ENCODE results near the gene TUT7. TPM values are rescaled to one million over a fixed set of nuclear protein-coding genes. Genes with fewer than 3 reads are reported as not detected.

The TUT7 gene
- total and polyA plus RNA-seq, 2 experiments from 2014 or later: 21.4 to 23.8 TPM

- no peak for TF ChIP-seq ETS1 (IDR thresholded peaks at IDR 0.05)
- no peak for TF ChIP-seq JUNB (IDR thresholded peaks at IDR 0.05; ENCODE audit: unreplicated experiment)
- TF ChIP-seq CREB1 (CRISPR knock-in tag; IDR thresholded peaks at IDR 0.05; ENCODE audit: low read depth): no peak
These were observed 5.1 kb upstream of the TUT7 start (continued) for GRCh38 chr9:86359151-86359879.

GRCh38 chr9:86356871-86357866, 3.0 kb upstream of the TUT7 start:
- no peak overlapping the region for H2AFZ ChIP-seq
- H3K9me2 ChIP-seq (ENCODE audit: insufficient read depth): no peaks in the 10 kb centered on the region
- H3K4me3 Mint-ChIP-seq: no peak overlapping the region
- ATAC-seq: no peak
- DNase-seq (ENCODE audit: low spot score): no peak
- H3K27ac ChIP-seq (ENCODE audit: low read depth): no peak overlapping the region
- H3K79me2 ChIP-seq (replicated peaks; ENCODE audit: insufficient read depth): peaks cover 16% of the 10 kb centered on the region
- peaks cover 16% of the 10 kb centered on the region for H3K4me1 ChIP-seq (ENCODE audit: insufficient read depth)
- no peak overlapping the region for H3K4me3 ChIP-seq
- no peak overlapping the region for H3K4me2 ChIP-seq
- no peaks in the 10 kb centered on the region for H3K9me3 Mint-ChIP-seq
- no peaks in the 10 kb centered on the region for H3K36me3 ChIP-seq (ENCODE audit: insufficient read depth)
- peaks cover 8% of the 10 kb centered on the region for H3K36me3 Mint-ChIP-seq (ENCODE audit: low read depth)
- H3K27ac Mint-ChIP-seq: no peak overlapping the region
- no peaks in the 10 kb centered on the region for H3K27me3 ChIP-seq (ENCODE audit: insufficient read depth)
- H3K27me3 Mint-ChIP-seq (ENCODE audit: insufficient read depth, low read depth, poor library complexity): peaks cover 4% of the 10 kb centered on the region
- H3K4me1 Mint-ChIP-seq: peaks cover 15% of the 10 kb centered on the region
- no peaks in the 10 kb centered on the region; the same call in 1 of the 2 replicates for H4K20me1 ChIP-seq (replicated peaks; ENCODE audit: insufficient read depth)
- H3F3A ChIP-seq (replicated peaks; ENCODE audit: low read depth): no peaks in the 10 kb centered on the region; the same call in 1 of the 2 replicates
- TF ChIP-seq ETS1 (IDR thresholded peaks at IDR 0.05) (no peak), ZNF114 (CRISPR knock-in tag; IDR thresholded peaks at IDR 0.05) (no peak), JUNB (IDR thresholded peaks at IDR 0.05; ENCODE audit: unreplicated experiment) (no peak), NANOG (IDR thresholded peaks at IDR 0.05; ENCODE audit: borderline replicate concordance) (no peak), REST (IDR thresholded peaks at IDR 0.05; ENCODE audit: unreplicated experiment) (no peak), EZH2phosphoT487 (IDR thresholded peaks at IDR 0.05; ENCODE audit: unreplicated experiment) (no peak), CTCF (conservative IDR thresholded peaks at IDR 0.05; ENCODE audit: low read depth in 2 of 2) (no peak), CREB1 (CRISPR knock-in tag; IDR thresholded peaks at IDR 0.05; ENCODE audit: low read depth) (no peak), ZNF331 (CRISPR knock-in tag; IDR thresholded peaks at IDR 0.05; ENCODE audit: low read depth) (no peak), EZH2 (IDR thresholded peaks at IDR 0.05; ENCODE audit: low read depth, unreplicated experiment) (no peak)

Measured in GM23338 (cell line).